Retinal pigment epithelial cell (primary cell): Measurements from ENCODE around the gene PTPN14.

Experiments
- DNase-seq: peaks from one replicate; pipeline ENCODE4 v3.0.0-alpha.2; 2010; ENCODE audit warnings: low read depth
- H3K4me3 ChIP-seq: 2 replicates; pipeline ENCODE4 v1.5.1; 2011; ENCODE audit warnings: mild to moderate bottlenecking, low read length, control low read depth, moderate library complexity
- CTCF ChIP-seq: conservative IDR thresholded peaks from 2 replicates; pipeline ENCODE4 v1.5.1; 2011; ENCODE audit warnings: low read depth, low read length, control low read depth, inconsistent platforms

PTPN14 gene

GRCh38 chr1:214515544-214516433 lies 35.6 kb downstream of the PTPN14 start:
- no peak overlapping the region for H3K4me3 ChIP-seq
- DNase-seq = no peak

GRCh38 chr1:214514819-214515383 lies 36.5 kb downstream of the PTPN14 start:
- no peak for DNase-seq
- no peak overlapping the region for H3K4me3 ChIP-seq
- no peak for TF ChIP-seq CTCF

More at GRCh38 chr1:214515544-214516433, 35.6 kb downstream of the PTPN14 start:
- no peak for TF ChIP-seq CTCF

DNA sequence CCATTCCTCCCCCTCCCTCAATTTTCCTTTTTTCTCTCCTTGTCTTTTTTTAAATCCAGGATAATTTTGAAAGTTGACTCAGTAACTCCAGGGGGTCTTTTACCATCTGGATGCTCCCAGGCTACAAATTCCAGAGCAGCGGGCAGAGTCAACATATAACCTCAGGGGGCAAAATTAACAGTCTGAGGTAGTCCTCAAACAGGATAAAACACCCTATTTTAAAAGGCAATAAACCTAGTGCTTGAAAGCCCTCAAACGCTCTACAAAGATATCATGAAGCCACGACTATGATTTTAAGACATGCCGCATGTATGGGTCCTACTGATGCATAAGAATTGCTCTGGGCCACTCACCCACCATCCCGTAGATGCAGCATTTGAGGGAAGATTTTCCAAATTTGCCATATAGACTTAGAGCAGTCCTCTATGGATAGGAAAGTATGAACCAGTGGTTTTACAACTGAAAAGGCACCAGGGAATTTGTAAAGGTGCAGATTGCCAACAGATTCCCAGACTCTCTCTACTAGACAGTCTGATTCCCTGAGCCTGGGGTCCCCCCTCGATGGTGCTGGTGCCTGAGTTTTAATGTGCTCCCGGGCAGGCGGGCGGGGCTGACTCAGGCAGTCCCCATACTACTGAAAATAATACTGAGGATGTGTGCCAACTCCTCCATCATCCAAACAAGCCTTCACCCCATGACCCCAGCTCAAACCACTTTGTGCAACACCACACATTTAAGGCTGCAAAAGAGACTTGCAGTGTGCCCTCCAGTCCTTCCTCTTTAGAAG lies 37.2 kb downstream of the PTPN14 start:
- no peak overlapping the region for H3K4me3 ChIP-seq
- DNase-seq = no peak
- no peak for TF ChIP-seq CTCF

DNA sequence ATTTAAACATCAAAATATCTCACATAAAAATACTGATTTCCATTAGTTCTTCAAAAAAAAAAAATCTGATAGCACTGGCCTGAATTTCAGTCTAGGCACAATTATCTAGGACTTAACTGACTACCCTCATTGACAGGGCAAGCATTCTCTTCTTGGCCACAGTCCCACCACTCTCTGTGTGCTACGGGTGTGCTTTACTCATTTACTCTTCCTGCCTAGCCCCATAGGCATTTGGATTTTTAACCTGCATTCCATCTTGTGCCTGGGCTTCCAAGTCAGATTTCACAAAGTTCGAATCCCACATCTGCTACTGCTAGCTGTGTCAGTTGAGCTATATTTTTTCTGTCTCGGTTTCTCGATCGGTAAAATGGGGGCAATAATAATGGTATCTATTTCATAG lies 38.0 kb downstream of the PTPN14 start:
- DNase-seq = no peak
- H3K4me3 ChIP-seq = no peak overlapping the region
- no peak for TF ChIP-seq CTCF

DNA sequence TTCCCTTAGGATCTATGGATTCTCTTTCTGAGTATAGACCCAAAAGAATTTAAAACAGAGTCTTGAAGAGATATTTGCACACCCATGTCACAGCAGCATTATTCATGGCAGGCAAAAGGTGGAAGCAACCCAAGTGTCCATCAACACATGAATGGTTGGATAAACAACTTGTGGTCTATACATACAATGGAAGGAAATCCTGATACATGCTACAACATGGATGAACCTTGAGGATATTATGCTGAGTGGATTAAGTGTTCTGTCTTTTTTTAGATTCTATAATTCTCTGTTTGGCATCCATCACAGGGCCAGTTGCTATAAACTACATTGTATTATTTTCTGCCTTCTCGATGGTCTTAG lies 39.8 kb downstream of the PTPN14 start:
- DNase-seq = no peak
- no peak overlapping the region for H3K4me3 ChIP-seq
- no peak for TF ChIP-seq CTCF

GRCh38 chr1:214510914-214511638 lies 40.3 kb downstream of the PTPN14 start:
- DNase-seq = no peak
- no peak for TF ChIP-seq CTCF
- H3K4me3 ChIP-seq = no peak overlapping the region
